Activated CD4-positive, alpha-beta T cell treated with anti-CD3 and anti-CD28 coated beads for 4 hours (primary cell): ENCODE data around the gene HNF1A.
"Not testable (repeated sequence)": the region's sequence is repeated elsewhere in the genome, so short reads cannot be mapped to it uniquely, and the experiment has no call there.

Source experiments
- DNase-seq, 2 donors: peaks; one replicate each; pipeline ENCODE4 v3.0.0-alpha.2; 2020

Gene HNF1A

DNA sequence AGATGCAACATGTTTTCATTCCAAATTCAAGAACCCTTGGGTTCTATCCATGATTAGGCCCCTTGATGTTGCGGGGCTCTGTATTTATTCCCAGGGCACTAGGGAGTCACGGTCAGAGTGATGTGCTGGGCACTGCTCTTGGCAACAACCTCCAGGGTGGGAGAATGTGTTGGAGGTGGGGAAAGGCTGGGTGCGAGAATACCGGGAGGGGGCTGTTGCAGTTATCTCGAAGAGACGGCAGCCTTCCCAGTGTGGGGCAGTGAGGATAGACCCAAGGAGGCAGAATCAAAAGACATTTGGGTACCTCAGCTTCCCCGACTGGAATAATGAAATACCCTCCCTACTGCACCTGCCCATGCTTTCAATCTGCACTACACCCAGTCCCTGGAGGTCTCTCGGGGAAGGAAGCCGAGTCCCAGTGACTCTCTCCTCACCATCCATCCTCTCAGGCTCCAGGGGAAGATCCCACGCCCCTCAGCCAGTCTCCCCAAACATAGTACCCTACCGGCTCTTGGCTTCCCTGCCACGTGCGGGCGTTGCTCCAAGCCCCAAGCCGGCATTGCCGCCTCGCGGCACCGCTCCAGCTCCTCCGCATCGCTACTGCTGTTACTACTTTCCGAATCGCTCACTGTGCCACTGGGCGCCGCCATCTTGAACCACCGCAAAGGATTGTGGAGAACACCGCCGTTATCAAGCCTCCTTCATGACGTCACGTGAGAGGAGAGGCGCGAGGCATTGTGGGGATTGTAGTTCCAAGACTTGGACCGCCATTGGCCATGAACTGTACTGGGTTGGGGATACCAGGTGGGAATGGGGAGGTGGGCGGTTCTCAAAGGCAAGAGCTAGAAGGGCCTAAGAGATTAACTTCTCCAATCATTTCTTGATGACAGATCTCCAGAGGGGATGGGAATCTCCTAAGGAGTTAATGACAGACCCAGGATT is 37.8 kb downstream of the HNF1A start, which contains the start of gene C12orf43:
TSS of gene C12orf43 (minus strand) at position 663 of the 942 bp plus-strand sequence. CDS start at position 650, 13 bp downstream.
- DNase-seq, result peak; percentile 88 to 93

DNA sequence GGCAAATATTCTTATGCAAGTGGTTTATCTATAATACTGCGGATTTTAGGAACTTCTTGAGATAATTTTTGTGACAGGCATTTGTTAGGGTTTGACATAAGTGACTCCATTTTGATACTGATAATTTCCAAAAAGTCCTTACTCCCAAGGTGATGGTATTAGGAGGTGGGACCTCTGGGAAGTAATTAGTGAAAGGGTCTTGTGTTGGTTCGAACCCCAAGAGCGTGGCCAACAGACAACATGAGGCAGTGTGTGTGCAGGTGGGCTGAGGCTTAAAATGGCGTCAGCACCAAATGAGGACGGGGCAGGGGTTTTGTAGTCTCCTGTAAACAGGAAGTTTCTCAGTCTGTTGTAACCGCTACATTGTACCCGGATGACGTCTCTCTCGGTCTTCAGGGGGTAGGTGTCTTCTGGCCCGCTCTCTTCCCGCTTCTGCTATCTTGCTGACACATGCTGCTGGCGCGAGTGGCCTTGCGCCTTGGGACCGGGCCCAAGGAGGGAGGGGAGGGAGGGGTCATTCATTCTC is 39.7 kb downstream of the HNF1A start:
- no peak for DNase-seq

DNA sequence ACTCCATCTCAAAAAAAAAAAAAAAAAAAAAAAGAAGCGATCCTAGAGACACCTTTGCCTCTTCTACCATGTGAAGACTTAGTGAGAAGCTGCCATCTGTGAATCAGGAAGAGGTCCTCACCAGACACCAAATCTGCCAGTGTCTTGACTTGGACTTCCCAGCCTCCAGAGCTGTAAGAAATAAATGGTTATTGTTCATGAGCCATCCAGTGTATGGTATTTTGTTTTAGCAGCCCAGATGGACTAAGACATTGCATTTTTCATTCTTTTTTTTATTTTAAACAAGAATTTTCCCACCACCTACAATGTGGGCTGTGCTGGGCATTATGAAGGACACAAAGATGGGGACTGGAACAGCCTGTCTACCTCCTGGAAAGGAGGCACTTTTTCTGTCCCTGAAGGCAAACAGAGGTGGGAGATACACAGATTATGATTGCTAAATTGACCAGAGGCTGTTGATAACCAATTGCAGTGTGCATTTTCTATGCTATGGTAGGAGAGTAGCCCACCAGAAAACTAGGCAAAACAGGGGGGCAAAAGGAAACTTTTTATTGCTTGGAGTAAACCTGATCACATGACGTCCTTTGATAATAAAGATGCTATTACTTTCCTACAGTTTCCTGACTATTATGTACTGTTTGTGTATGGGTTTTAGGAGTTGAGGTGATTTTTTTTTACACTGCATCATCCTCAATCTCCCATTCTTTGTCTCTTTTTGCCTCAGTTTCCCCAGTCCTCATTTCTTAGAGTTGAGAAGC is 40.7 kb downstream of the HNF1A start:
- no peak for DNase-seq

DNA sequence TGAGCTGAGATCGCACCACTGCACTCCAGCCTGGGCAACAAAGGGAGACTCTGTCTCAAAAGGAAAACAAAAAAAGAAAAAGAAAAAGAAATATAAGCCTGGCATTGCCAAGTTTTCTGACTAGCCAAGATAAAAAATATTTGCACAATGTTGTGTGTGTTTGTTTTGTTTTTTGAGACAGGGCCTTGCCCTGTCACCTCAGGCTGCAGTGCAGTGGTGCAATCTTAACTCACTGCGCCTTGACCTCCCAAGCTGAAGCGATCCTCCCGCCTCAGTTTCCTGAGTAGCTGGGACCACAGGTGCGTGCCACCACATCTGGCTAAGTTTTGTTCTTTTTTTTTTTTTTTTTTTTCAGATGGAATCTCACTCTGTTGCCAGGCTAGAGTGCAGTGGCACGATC is 43.4 kb downstream of the HNF1A start:
- DNase-seq, result no peak

DNA sequence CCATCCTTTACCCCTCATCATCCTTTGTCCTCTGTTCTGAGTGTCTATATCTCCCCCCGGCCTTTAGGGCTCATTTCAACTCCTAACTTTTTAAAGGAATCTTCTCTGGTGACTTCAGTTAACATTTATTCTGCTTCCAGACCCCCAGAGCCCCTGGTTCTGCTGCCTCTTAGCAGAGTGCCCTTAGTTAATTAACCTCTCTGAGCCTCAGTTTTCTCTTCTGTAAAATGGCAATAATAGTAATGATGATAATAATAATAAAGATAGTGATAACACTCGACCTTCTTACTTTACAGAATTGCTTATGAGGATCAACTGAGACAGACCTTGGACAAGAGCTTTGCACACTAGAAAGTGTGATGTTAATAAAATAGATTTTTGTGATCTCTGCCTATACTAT is 44.4 kb downstream of the HNF1A start:
- no peak for DNase-seq

DNA sequence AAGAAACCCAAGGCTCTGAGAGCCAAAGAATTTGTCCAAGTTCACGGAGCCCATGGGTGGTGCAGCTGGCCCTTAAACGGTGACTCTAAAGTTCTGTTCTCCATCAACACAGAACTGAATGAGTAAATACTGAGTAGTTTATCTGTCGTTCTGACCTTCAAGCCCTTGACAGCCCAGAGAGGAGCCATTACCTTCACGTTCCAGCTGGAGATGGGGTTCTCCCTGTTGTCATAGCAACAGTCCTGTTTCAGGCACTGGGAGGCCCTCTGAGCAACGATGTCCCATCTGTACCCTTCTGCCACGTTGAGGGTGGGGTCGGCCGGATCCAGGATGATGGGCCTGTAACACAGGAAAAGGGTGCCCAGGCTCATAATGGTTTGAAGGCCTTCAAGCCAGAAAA is 45.5 kb downstream of the HNF1A start:
- no peak for DNase-seq

DNA sequence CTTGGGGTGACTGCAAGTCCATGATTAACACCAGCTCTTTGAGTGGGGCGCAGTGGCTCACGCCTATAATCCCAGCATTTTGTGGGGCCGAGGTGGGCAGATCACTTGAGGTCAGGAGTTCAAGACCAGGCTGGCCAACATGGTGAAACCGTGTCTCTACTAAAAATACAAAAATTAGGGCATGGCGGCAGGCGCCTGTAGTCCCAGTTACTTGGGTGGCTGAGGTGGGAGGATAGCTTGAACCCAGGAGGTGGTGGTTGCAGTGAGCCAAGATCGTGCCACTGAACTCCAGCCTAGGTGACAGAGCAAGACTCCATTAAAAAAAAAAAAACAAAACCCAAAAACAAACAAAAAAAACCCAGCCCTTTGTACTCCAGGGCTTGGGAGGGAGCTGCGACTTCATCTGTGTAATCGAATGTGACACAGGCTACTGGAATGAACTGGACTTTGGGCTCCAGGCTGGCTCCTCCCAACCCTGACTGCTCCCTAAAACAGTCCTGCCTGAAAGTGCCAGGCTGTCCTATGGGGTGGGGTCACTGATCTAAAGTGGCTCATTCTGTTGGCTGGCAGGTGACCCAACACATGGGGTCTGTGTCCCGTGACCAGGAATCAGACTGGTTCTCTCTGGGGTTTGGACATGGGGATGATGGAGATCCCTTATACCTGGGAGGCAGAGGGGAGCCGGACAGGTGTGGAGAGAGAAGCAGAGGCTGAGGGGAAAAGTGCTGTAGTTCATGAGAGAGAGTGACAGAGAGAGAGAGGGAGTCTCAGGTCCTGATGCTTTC is 47.3 kb downstream of the HNF1A start:
- DNase-seq, result no peak

DNA sequence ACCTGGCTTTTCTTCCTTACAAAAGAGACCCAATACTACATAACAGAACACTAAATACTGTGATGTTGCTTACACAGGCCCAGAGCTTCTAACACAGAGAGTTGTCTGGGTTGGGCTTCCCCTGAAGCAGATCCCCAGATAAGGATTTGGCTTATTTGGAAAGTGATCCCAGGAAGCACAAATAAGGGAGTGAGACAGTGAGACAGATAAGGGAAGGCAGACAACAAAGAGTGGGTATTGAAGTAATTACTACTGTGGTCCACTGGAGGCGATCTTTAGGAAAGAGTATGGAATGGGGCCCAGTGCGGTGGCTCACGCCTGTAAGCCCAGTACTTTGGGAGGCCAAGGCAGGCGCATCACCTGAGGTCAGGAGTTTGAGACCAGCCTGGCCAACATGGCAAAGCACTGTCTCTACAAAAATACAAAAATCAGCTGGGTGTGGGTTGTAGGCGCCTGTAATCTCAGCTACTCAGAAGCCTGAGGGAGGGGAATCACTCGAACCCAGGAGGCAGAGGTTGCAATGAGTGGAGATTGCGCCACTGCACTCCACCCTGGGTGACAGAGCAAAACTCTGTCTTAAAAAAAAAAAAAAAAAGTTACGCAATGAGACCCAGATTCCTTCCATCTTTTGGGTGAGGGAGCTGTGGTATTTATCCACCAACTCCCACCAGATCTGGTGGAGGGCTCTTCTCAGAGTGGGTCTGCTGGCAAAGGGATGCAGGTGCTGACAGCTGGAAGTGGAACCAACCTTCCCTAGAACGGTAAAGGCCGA is 48.1 kb downstream of the HNF1A start:
- no peak for DNase-seq

DNA sequence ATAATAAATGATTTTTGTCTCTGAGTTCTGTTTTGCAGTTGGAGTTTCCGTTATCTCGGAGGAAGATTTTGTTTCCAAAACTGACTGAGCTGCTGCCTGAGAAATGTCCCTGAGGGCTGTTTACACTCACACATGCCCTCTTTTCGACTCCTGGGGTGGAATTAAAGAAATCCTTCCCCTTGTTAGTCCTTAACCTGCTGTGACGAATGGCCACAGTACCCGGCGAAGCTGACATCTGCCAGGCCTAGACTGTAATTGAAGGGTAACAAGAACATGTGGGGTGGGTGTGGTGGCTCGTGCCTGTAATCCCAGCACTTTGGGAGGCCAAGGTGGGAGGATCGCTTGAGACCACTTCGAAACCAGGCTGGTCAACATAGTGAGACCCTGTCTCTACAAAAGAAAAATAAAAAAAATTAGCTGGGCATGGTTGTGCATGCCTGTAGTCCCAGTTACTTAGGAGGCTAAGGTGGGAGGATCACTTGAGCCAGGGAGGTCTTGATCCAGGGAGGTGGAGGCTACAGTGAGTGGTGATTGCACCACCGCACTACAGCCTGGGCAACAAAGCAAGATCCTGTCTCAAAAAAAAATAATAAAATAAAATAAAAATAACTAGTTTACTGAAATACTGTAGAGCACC is 52.4 kb downstream of the HNF1A start:
- no peak for DNase-seq

DNA sequence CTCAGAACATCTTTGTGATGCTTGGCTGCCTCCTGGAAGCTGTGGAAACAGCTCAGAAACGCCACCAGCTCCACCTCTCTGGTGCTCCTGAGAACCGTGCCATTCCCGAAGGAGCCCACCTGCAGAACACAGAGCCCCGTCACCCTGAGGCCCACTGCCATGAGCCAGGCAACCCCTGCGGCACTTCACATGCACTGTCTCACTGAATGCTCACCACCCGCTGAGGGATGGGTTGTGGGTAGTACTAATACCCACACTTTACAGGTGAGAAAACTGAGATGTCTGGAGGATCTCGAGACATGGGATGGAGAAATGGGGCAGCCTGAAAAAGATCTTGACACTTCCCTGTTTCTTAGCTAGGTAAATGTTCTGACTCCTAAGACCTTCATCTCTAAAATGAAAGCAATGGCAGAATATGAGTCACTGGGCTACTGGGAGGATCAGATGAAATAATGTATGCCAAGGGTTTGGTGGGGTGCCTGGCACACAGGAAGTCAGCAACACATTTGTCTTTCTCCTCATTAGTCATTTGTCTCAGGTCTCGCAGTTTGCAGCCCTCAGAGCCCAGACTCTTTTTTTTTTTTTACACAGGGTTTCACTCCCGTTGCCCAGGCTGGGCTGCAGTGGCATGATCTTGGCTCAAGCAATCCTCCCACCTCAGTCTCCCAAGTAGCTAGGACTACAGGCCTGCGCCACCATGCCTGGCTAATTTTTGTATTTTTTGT is 55.4 kb downstream of the HNF1A start:
- peak; percentile 58 to 66 for DNase-seq

DNA sequence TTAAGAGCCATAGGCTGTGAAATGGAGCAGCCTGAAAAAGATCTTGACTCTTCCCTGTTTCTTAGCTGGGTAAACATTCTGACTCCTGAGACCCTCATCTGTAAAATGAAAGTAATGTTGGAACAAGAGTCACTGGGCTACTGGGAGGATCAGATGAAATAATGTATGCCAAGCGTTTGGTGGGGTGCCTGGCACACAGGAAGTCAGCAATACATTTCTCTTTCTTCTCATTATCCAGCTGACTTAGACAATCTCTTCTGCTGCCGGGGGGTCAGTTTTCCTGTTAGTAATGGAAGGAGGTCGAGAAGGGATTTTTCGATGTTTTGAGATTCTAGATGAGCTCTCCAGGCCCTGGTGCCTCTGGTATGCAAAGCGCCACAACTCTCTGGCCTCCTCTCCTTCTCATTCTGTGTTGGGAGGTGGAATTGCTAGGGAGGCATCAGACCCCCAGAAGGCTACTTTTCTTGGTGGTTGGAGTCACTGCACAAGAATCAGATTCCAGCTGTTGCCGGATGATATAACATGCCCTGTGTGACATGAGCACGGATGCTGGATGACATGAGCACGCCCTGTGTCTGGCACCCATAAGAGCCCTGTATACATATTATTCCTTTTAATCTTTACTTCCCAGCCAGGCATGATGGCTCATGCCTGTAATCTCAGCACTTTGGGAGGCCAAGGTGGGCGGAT is 56.4 kb downstream of the HNF1A start:
- DNase-seq, result peak in 1 of 2 donors; percentile 13

DNA sequence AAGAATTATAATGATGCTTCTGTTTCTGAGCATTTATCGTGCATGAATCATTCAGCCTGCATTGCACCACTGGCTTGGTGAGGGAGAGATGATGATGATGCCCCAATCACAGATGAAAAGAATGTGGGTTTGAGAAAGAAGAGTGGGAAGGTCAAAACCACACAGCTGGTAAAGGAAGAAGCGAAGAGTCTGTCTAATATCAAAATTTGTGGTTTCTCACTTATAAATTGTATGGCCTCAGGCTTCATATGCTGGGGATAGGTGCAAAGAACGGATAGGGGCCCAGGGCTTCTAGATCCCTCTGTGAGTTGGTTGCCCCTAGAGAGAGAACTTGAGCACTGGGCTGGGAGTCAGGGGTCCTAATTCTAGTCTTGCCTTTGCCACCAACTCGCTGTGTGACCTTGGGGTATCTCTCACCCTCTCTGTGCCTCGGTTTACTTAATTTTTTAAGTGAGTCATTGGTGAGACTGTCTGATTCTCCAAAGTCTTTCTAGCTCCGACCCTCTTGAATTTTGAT is 58.5 kb downstream of the HNF1A start:
- peak; percentile 40 to 42 for DNase-seq

DNA sequence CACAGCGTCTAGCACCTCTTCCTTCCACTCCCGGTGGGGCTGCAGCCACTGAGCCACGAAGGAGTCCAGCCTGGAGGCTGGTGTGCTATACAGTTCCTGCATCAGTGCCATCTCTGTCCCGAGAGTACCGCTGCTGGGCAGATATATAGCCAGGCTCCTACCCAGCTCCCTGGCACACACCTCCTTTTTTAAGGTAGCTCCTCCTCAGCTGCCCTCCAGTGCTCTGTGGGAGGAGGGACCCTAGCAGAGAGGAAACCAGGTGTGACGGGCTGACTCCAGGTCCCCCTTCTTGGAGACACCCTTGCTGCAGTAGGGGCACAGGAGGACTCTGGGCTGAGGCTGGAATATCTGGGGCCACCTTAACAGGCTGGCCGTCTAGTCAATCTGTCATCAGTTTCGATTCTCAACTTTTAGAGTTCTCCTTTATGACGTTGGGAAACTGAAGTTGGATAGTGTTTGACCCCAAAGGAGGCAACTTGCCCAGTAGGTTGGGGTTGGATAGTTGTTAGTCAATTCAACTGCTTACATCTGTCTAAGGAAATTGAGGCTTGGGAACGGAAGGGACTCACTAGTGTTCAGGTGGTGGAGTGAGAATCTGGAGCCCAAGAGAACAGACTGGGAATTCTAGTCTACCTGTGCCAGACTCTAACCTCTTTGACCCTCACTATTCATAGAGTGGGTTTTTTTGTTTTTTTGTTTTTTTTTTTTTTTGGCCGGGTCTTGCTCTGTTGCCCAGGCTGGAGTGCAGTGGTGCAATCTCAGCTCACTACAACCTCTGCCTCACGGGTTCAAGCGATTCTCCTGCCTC is 60.7 kb downstream of the HNF1A start, which contains the start of gene OASL:
TSS of gene OASL (minus strand) at position 386 of the 808 bp plus-strand sequence. CDS start at position 111, 275 bp downstream.
- peak; percentile 38 to 48 for DNase-seq

DNA sequence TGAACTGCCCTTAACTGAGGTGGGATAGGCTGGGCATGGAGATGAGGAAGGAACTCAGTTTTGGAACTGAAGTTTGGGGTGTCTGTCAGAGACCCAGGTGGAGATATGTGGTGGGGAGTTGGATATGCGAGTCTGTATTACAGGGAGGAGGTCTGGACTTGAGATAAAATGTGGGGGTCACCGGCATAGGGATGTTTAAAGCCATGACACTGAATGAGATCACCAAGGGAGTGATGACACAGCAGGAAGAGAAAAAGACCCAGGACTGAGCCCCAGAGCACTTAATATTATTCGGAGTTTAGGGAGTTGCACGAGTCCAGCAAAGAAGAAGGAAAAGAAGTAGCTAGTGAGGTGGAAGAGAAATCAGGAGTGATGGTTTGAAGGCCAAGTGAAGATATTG is 64.7 kb downstream of the HNF1A start:
- DNase-seq, result no peak

DNA sequence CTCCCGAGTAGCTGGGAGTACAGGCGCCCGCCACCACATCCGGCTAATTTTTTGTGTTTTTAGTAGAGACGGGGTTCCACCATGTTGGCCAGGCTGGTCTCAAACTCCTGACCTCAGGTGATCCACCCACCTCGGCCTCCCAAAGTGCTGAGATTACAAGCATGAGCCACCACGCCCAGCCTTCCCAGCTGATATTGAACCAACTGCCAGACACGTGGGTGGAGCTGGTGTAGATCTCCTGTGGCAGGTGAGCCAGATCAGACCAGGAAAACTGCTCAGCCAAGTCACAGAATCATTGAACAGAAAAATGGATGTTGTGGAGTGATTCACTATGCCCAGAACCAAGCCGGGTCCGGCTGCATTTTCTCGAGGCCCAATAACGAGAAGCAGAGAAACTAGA is 69.1 kb downstream of the HNF1A start:
- not testable (repeated sequence) for DNase-seq

DNA sequence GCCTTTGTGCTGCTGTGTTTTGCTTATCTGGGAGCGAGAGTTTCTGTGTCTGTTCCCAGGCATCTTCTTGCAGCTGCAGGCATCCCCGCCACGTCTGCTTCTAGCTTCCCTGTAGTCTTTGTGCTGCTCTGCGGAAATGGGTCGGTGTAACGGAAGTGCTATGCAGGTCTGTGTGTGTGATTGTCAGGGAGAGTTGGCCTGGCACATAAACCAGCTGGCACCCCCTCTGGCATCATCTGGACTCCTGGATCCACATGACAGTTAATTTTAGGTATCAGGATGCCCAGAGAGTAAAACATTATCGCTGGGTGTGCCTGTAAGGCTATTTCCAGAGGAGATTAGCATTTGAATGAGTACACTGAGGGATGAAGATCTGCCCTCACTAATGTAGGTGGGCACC is 70.1 kb downstream of the HNF1A start:
- DNase-seq, result no peak

DNA sequence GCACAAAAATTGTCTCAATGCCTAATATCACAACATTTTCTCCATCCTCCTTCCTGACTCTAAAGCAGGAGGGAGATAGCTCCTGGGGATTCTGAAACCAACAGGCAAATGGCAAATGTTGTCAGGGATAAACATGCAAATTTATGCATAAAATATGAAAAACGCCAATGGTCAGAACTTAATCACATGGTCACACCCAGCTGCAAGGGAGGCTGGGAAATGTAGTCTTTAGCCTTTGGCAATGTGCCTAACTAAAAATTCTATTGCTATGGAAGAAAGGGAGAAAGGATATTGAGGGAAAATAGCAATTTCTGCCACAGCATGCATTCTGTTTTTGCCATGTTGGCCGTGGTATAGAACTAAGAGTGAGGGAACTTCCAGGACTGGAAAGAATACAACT is 72.4 kb downstream of the HNF1A start:
- DNase-seq, result no peak
